Trophoblast cell (in vitro differentiated cells and primary cell): ENCODE data around the gene DAPP1.

Experiments
- DNase-seq, 2 donors: peaks; one replicate each; pipeline ENCODE4 v3.0.0-alpha.2; 2016
- H2AFZ ChIP-seq: 2 replicates; pipeline ENCODE4 v1.6.1; 2013; ENCODE audit warnings: low read length, moderate library complexity, mild to moderate bottlenecking; ENCODE audit not compliant: insufficient read depth, poor library complexity
- H2AK5ac ChIP-seq: 2 replicates; pipeline ENCODE4 v1.6.1; 2013; ENCODE audit warnings: mild to moderate bottlenecking, low read length
- H2BK120ac ChIP-seq: 2 replicates; pipeline ENCODE4 v1.6.1; 2013; ENCODE audit warnings: low read length, mild to moderate bottlenecking, moderate library complexity; ENCODE audit not compliant: insufficient read depth, poor library complexity
- H2BK12ac ChIP-seq: 2 replicates; pipeline ENCODE4 v1.6.1; 2013; ENCODE audit warnings: mild to moderate bottlenecking, low read length, moderate library complexity
- H2BK5ac ChIP-seq: 2 replicates; pipeline ENCODE4 v1.6.1; 2013; ENCODE audit warnings: low read length, low read depth, moderate library complexity, mild to moderate bottlenecking; ENCODE audit not compliant: poor library complexity
- H3K14ac ChIP-seq: 2 replicates; pipeline ENCODE4 v1.6.1; 2013; ENCODE audit warnings: mild to moderate bottlenecking, low read length
- H3K18ac ChIP-seq: 2 replicates; pipeline ENCODE4 v1.6.1; 2013; ENCODE audit warnings: mild to moderate bottlenecking, low read length
- H3K23ac ChIP-seq: 2 replicates; pipeline ENCODE4 v1.6.1; 2013; ENCODE audit warnings: low read length
- H3K27ac ChIP-seq: 2 replicates; pipeline ENCODE4 v1.5.1; 2013; ENCODE audit warnings: low read depth, mild to moderate bottlenecking, inconsistent platforms, low read length, moderate library complexity
- H3K27me3 ChIP-seq: 2 replicates; pipeline ENCODE4 v1.6.1; 2013; ENCODE audit warnings: inconsistent platforms, mild to moderate bottlenecking, low read length, moderate library complexity; ENCODE audit not compliant: insufficient read depth
- H3K36me3 ChIP-seq, 2 experiments: 1 replicate in 1 of 2; 2 replicates in 1 of 2; pipeline ENCODE4 v1.6.1; 2013; ENCODE audit warnings: low read length in 2 of 2, mild to moderate bottlenecking in 2 of 2, moderate library complexity in 1 of 2; ENCODE audit not compliant: insufficient read depth in 2 of 2, control insufficient read depth in 1 of 2
- H3K4ac ChIP-seq: 2 replicates; pipeline ENCODE4 v1.6.1; 2013; ENCODE audit warnings: low read depth, mild to moderate bottlenecking, low read length, moderate library complexity
- H3K4me1 ChIP-seq, 2 experiments: 1 replicate in 1 of 2; 2 replicates in 1 of 2; pipeline ENCODE4 v1.6.1; 2013; ENCODE audit warnings: low read length in 2 of 2, mild to moderate bottlenecking in 2 of 2, moderate library complexity in 1 of 2; ENCODE audit not compliant: insufficient read depth in 2 of 2, control insufficient read depth in 1 of 2
- H3K4me2 ChIP-seq: 2 replicates; pipeline ENCODE4 v1.6.1; 2013; ENCODE audit warnings: inconsistent platforms, mild to moderate bottlenecking, low read length, moderate library complexity
- H3K4me3 ChIP-seq: 2 replicates; pipeline ENCODE4 v1.5.1; 2013; ENCODE audit warnings: mild to moderate bottlenecking, low read depth, low read length, inconsistent platforms
- H3K79me1 ChIP-seq: one replicate; pipeline ENCODE4 v1.6.1; 2013; ENCODE audit warnings: low read length
- H3K79me2 ChIP-seq: 2 replicates; pipeline ENCODE4 v1.6.1; 2013; ENCODE audit warnings: low read length, mild to moderate bottlenecking; ENCODE audit not compliant: control insufficient read depth, insufficient read depth, poor library complexity
- H3K9ac ChIP-seq: 2 replicates; pipeline ENCODE4 v1.6.1; 2013; ENCODE audit warnings: mild to moderate bottlenecking, low read length
- H3K9me3 ChIP-seq: 2 replicates; pipeline ENCODE4 v1.6.1; 2013; ENCODE audit warnings: low read depth, mild to moderate bottlenecking, control low read depth, inconsistent platforms, low read length; ENCODE audit not compliant: insufficient read depth
- H4K12ac ChIP-seq: 2 replicates; pipeline ENCODE4 v1.6.1; 2013; ENCODE audit warnings: low read depth, mild to moderate bottlenecking, low read length, moderate library complexity
- H4K8ac ChIP-seq: 2 replicates; pipeline ENCODE4 v1.6.1; 2013; ENCODE audit warnings: low read depth, mild to moderate bottlenecking, low read length, moderate library complexity
- H4K91ac ChIP-seq: one replicate; pipeline ENCODE4 v1.6.1; 2013; ENCODE audit warnings: low read depth, mild to moderate bottlenecking, low read length, moderate library complexity
- WGBS: extraction: QIAGEN DNeasy Blood & Tissue Kit; methylation state at CpG from one replicate; pipeline ENCODE4 v1.1.7; 2013; ENCODE audit warnings: missing lambda C conversion rate; ENCODE audit not compliant: insufficient read length, insufficient coverage; ENCODE audit errors: extremely low coverage; 5-methylcytosine and 5-hydroxymethylcytosine counted together

Gene DAPP1

DNA sequence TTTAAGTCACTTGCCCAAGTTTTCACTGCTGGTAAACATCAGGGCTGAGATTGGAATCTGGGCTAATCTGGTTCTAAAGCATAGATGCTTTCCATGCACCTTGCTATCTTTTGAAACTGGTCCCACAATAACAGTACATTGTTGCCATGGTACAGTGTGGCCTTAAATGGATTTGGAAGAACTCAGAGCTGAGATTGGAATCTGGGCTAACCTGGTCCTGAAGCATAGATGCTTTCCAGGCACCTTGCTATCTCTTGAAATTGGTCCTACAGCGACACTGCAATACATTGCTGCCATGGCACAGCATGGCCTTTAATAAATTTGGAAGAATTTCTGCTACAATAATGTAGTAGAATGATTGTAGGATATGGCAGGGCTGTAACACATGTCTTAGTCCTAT, 28.6 kb downstream of the DAPP1 start:
- H2AK5ac ChIP-seq: no peak overlapping the region
- no peaks in the 10 kb centered on the region for H3K79me1 ChIP-seq
- H4K91ac ChIP-seq: no peak overlapping the region
- no peak overlapping the region for H4K12ac ChIP-seq
- H4K8ac ChIP-seq: no peak overlapping the region
- H3K4ac ChIP-seq: no peak overlapping the region
- no peak overlapping the region for H2BK12ac ChIP-seq
- H2AFZ ChIP-seq: no peak overlapping the region
- no peak overlapping the region for H3K27ac ChIP-seq
- no CpG with 5 or more reads among the region's 1 CpG for WGBS
- H3K4me3 ChIP-seq: no peak overlapping the region
- H3K14ac ChIP-seq: no peak overlapping the region
- no peaks in the 10 kb centered on the region for H3K36me3 ChIP-seq
- DNase-seq: peak in 1 of 2 donors; percentile 86
- no peak overlapping the region for H3K4me2 ChIP-seq
- H3K9me3 ChIP-seq: no peaks in the 10 kb centered on the region
- no peak overlapping the region for H2BK120ac ChIP-seq
- H3K79me2 ChIP-seq: no peaks in the 10 kb centered on the region
- H2BK5ac ChIP-seq: no peak overlapping the region
- H3K23ac ChIP-seq: no peak overlapping the region
- no peak overlapping the region for H3K9ac ChIP-seq
- H3K27me3 ChIP-seq: no peaks in the 10 kb centered on the region
- no peak overlapping the region for H3K18ac ChIP-seq
- H3K4me1 ChIP-seq: no peaks in the 10 kb centered on the region

DNA sequence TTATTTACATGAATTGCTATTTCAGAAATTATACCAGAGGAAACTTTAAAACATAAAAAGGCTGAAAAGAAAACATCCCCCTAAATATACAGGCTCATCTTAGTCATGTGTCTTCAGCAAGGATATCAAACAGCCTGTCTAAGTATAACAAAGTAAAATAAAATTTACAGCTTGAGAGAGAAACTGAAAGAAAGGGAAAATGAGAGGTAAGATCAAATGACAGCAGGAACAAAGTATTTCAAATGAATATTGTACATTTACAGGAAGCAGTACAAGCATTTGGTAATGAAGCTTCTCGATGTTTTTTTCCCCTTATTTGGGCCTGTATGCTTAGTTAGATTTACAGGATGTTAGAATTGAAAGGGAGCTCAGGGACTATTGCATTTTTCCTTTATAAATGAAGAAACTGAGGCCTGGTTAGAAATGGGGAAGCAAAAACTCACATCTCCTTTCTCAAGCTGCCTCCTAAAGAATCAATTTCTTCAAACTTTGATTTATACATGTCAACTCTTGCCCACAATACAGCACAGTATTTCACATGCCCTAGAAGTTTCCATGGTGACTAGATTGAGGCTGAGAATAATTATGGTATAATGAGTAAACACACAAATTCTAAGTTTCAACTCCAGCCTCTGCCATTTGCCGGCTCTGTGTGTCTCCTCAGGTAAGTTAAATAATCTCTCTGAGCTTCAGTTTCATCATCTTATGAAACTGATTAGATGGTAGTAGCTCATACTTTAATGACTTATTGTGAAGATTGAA, 29.3 kb downstream of the DAPP1 start:
- Histone ChIP-seq H3K79me1 (no peaks in the 10 kb centered on the region), H4K8ac (no peak overlapping the region), H2BK12ac (no peak overlapping the region), H3K4me2 (no peak overlapping the region), H3K14ac (no peak overlapping the region), H4K12ac (no peak overlapping the region), H3K9ac (no peak overlapping the region), H3K4me3 (no peak overlapping the region), H2BK5ac (no peak overlapping the region), H2BK120ac (no peak overlapping the region), H2AFZ (no peak overlapping the region), H3K79me2 (no peaks in the 10 kb centered on the region), H3K4me1 (no peaks in the 10 kb centered on the region), H3K4ac (no peak overlapping the region), H3K27me3 (no peaks in the 10 kb centered on the region), H2AK5ac (no peak overlapping the region), H3K23ac (no peak overlapping the region), H3K9me3 (no peaks in the 10 kb centered on the region), H3K27ac (no peak overlapping the region), H3K36me3 (no peaks in the 10 kb centered on the region), H3K18ac (no peak overlapping the region), H4K91ac (no peak overlapping the region)
- no peak for DNase-seq
- WGBS: no CpG with 5 or more reads among the region's 2 CpGs

DNA sequence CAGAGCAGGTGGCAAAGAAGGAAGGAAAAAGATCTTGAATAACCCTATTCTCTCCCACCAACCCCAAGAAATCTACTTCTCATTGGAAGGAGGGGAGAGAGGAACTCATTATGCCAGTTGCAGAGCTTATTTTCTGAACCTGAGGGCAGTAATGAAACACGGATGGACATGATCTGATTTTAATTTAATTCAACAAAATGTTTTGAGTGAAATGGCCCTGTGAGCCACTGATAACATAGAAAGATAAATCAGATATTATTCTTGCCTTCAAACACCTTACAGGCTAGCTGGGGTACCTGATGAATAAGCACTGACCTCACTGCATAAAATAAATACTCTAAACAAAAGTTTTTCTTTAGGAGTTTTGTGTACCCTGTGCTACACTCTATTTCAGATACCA, 30.3 kb downstream of the DAPP1 start:
- H4K12ac ChIP-seq: no peak overlapping the region
- no peak overlapping the region for H3K14ac ChIP-seq
- H3K18ac ChIP-seq: no peak overlapping the region
- DNase-seq: no peak
- H2AFZ ChIP-seq: no peak overlapping the region
- H2BK120ac ChIP-seq: no peak overlapping the region
- no peak overlapping the region for H3K27ac ChIP-seq
- no CpG with 5 or more reads among the region's 1 CpG for WGBS
- H3K4me1 ChIP-seq: no peaks in the 10 kb centered on the region
- no peaks in the 10 kb centered on the region for H3K79me1 ChIP-seq
- no peak overlapping the region for H4K8ac ChIP-seq
- no peak overlapping the region for H2BK5ac ChIP-seq
- H3K4ac ChIP-seq: no peak overlapping the region
- no peak overlapping the region for H3K9ac ChIP-seq
- no peaks in the 10 kb centered on the region for H3K79me2 ChIP-seq
- H3K27me3 ChIP-seq: no peaks in the 10 kb centered on the region
- H3K9me3 ChIP-seq: no peaks in the 10 kb centered on the region
- H3K23ac ChIP-seq: no peak overlapping the region
- no peak overlapping the region for H3K4me3 ChIP-seq
- no peak overlapping the region for H4K91ac ChIP-seq
- H2AK5ac ChIP-seq: no peak overlapping the region
- no peak overlapping the region for H2BK12ac ChIP-seq
- no peaks in the 10 kb centered on the region for H3K36me3 ChIP-seq
- H3K4me2 ChIP-seq: no peak overlapping the region

DNA sequence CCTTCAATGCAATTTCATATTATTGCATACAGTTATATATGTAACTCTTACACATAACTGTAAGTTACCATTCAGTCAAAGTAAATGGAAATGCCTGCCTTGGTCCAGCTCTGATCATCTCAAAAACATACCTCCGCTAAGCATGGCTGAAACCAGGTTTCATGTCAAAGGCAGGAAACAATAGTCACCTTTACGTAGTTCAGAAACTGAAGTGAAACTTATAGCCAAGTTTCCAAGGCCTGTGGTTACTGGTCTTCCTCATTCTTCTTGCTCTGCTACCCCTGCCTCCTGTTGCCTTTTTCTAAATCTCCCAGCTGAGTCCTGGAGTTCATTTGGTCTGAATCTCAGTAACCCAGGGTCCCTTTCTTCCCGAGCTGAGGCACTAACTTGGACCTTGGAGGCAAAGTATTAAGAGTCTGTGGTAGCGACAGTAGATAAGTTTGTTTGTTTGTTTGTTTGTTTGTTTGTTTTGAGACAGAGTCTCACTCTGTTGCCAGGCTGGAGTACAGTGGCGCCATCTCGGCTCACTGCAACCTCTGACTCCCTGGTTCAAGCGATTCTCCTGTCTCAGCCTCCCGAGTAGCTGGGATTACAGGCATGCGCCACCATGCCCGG, 30.8 kb downstream of the DAPP1 start:
- Histone ChIP-seq H3K23ac (no peak overlapping the region), H3K4me2 (no peak overlapping the region), H3K4me1 (no peaks in the 10 kb centered on the region), H2BK12ac (no peak overlapping the region), H3K36me3 (no peaks in the 10 kb centered on the region), H2AFZ (no peak overlapping the region), H4K8ac (no peak overlapping the region), H4K91ac (no peak overlapping the region), H3K14ac (no peak overlapping the region), H3K18ac (no peak overlapping the region), H3K4me3 (no peak overlapping the region), H3K9ac (no peak overlapping the region), H3K4ac (no peak overlapping the region), H3K9me3 (no peaks in the 10 kb centered on the region), H3K79me1 (no peaks in the 10 kb centered on the region), H2BK120ac (no peak overlapping the region), H2BK5ac (no peak overlapping the region), H4K12ac (no peak overlapping the region), H2AK5ac (no peak overlapping the region), H3K27ac (no peak overlapping the region), H3K79me2 (no peaks in the 10 kb centered on the region), H3K27me3 (no peaks in the 10 kb centered on the region)
- no CpG with 5 or more reads among the region's 10 CpGs for WGBS
- DNase-seq: peak in 1 of 2 donors; percentile 29
